ENCODE data around the gene EXOC2.
"Not testable (repeated sequence)": the region's sequence is repeated elsewhere in the genome, so short reads cannot be mapped to it uniquely, and the experiment has no call there.

DNA sequence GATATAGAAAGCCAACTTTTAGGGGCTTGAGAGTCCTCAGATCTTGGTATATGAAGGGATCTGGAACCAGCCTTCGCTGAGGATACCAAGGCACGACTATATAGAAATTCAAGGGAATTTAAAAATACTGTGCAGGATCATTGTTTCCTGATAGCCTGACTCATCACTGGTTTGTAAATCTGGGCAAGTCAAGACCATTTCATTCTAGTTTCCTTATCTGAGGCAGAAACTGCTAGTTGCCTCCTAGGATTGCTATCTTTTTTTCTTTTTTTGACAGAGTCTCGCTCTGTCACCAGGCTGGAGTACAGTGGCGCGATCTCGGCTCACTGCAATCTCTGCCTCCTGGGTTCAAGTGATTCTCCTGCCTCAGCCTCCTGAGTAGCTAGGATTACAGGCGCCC, 131.6 kb downstream of the EXOC2 start:
- TF ChIP-seq, protein P1, sequence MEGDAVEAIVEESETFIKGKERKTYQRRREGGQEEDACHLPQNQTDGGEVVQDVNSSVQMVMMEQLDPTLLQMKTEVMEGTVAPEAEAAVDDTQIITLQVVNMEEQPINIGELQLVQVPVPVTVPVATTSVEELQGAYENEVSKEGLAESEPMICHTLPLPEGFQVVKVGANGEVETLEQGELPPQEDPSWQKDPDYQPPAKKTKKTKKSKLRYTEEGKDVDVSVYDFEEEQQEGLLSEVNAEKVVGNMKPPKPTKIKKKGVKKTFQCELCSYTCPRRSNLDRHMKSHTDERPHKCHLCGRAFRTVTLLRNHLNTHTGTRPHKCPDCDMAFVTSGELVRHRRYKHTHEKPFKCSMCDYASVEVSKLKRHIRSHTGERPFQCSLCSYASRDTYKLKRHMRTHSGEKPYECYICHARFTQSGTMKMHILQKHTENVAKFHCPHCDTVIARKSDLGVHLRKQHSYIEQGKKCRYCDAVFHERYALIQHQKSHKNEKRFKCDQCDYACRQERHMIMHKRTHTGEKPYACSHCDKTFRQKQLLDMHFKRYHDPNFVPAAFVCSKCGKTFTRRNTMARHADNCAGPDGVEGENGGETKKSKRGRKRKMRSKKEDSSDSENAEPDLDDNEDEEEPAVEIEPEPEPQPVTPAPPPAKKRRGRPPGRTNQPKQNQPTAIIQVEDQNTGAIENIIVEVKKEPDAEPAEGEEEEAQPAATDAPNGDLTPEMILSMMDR (IDR thresholded peaks at IDR 0.05; ENCODE audit: borderline replicate concordance, extremely low read depth, low read length, poor library complexity, severe bottlenecking), result not testable (repeated sequence)
- not testable (repeated sequence) for TF ChIP-seq EZH2 (IDR thresholded peaks at IDR 0.05; ENCODE audit: borderline replicate concordance, low read depth, low read length, severe bottlenecking)
